Stimulated activated CD4-positive, alpha-beta T cell treated with anti-CD3 and anti-CD28 coated beads, TNF-alpha, amount 100 ng/mL, for 1 hour (primary cell): ENCODE data around the gene CNDP2.

Source experiments
- DNase-seq, 3 donors: peaks; one replicate each; pipeline ENCODE4 v3.0.0-alpha.2; 2020; ENCODE audit warnings: low read depth in 3 of 3, low spot score in 1 of 3

Gene CNDP2

DNA sequence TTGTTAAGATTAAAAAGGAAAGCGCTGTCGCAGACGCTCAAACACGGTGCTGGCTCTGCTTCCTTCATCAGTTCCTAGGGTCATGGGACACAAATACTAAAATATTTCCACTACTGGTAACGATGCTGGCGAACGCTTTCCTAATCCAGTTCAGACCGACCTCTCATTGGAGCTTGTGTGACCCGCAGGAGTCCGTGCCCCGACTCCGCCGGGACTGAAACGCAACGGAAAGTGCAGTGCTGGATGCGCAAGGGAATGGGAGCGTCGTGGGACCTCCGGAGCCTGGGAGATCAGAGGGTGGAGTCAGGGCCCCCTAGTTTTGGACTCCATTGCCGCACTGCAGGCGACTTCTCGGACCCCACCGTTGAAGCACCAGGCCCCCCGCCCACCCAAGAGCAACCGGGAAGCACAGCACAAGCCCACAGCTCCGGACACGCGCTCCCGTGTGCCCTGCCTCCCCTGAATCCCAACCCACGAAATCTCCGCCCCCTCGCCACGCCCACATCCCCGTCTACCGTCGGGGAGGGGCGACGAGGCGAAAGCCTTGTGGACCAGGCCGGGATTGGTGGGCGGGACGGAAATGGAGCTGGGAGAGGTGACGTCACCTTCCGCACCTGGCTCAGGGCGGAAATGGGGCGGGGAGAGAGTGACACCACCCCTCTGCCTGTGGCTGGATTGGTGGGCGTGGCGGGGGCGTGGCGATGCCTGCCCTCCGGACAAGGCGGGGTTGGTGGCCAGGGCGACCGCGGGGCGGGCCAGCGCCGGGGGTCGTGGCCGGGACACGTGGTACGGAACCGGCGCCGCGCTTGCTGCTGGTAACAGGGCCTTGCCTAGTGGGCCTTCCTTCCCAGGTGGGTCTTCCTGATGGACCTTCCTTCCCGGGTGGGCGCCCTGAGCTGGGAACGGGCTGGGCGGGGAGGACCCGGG, at the start of gene CNDP2:
CNDP2 (plus strand) TSS at position 783 of the 927 bp plus-strand sequence. CDS start 3,611 bp downstream, outside the sequence.
- peak; percentile 94 to 97 (median 96) for DNase-seq

DNA sequence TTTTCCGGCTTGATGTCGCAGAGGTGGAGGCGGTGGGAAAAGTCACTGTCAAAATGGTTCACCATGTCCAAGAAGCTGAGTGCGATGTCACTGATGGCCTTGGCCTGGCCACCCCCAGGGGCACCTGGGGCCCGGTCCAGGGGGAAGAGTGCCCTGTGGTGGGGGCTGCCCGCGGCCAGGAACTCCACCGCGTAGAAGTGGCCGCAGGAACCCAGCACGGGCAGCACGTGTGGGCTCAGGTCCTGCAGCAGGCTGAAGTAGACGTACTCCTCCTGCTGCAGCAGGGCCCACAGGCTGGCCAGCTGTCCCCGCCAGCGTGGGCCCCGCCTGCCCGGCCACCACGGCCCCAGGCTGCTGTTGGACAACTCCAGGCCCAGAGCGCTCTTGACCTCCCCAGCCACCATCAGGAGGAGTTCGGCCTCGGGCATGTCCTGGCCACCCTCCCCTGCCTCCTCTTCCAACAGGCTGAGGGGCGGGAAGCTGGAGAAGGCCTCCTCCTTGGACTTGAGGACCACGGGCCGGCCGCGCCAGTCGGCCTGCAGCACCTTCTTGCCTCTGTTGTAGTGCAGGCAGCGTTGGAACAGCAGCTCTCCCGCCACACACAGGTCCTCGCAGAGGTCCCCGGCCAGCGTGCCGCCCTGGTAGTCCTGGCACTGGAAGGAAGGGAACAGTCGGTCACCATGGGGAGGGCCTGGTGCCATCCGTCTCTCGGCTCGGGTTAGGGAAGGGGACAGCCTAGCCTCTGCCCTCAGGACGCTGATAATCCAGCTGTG, 49.3 kb upstream of the CNDP2 start:
- DNase-seq, result no peak

DNA sequence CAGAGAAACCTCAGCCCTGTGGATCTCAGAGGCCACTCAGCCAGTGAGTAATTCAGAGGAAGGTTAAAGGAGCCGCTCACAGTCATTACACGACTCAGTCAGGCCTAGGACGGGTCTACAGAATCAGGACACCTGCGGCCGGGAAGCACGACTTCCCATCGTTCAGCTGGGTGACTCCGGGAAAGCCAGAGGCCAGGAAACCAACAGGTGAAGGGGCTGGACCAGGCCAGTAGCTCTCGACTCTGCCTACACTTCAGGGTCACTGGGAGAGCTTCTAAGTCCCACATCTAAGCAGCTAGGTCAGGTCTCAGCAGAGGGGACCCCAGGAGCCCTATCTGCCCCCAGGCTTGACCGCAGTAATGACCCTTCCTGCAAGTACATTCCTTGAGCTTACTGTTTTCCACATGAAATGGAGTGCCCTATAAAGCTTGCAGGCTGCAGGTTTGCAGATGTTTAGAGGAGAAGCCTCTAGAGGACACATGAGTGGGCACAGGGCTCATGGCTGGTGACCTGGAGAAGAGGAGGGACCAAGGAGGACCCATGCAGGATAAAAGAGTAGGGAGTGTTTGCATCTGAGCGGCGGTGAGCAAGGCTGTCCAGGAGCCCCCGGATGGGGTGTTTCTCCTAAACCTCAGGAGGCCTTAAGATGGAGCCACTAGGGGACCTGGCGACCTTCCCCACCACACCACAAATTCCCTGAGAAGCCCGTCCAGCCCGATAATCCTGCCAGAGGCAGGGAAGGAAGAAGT, 48.6 kb upstream of the CNDP2 start:
- no peak for DNase-seq

DNA sequence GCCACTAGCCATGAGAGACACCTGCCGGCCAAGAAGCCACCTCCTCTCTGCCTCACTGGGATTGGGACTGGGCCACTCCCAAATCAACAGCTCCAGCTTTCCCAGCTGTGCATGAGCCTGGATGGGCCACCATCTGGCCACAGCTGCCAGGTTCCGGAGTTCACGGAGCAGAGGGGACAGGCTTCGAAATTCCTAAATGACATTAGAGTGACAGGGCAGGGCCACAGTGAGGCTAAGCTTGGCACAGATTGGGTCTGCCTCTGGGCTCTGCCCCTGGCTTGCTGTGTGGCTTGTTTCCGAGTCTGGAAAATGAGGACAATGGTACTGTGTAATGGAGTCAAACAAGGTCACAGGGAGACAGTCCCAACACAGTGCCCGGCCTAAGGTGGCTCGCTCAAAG, 45.5 kb upstream of the CNDP2 start:
- no peak for DNase-seq

DNA sequence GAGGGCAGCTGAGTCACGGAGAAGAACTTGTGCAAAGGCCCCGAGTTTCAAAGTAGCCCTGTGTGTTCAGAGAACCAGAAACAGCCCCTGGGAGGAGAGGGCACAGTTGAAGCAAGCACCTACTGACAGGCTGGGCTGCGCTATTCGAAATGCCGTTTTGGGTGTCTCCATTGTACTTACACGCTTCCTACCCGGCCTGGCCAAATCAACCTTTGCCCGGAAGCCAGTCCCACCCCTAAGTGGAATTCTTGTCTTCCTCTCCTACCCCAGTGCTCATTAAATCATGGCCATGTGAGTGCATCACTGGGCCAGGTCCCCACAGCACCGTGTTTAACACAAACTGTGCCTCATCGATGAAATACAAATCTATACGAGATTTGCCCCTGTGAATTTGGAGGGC, 45.0 kb upstream of the CNDP2 start:
- DNase-seq, result no peak

DNA sequence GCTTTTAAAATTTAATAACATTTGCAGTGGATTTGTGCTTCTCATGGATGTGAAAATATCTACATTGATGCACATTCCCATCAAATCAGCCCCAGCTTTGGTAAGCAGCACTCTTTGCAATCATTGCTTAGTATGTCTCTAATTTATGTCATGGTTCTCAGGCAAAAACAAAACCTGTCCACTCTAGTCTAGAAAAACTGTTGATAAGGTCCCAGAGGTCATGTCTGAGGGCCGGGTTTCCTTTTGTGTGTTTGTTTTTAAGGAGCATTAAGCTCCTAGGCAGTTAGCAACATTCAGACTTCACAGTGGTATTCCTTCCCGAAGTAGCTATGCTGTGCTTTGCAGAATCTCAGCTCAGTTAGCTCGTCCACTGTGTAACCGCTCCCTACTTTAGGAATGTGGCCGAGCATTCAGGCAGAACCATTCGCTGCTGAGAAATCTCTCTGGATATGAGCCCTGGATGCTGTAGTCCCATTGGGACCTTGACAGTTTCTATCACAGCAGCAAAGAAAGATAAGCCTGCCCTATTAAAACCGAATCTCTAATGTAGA, 43.1 kb upstream of the CNDP2 start:
- DNase-seq, result no peak

DNA sequence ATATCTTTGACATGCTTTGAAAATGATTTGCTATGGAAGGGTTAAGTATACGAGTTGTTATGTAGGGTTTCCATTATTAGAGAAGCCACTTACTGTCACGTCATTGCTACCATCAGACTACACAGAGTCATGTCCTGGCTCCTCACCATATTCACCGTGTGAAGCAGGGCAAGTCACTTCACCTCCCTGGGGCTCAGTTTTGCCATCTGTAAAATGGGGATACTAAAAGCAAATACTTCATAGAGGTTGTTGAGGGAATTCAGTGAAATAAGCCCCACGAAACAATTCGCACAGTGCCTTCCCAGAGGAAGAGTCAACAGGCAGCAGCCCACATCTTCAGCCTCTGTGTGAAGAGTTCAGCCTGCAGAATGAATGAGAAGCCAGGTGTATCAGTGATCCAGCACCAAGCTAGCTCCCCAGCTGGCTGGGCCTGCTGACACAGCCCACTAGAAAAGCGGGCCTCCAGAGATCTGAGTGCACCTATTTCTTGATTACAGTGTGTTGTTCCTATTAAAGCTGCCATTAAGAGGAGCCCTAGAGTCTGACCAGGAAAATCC, 42.4 kb upstream of the CNDP2 start:
- DNase-seq, result no peak

DNA sequence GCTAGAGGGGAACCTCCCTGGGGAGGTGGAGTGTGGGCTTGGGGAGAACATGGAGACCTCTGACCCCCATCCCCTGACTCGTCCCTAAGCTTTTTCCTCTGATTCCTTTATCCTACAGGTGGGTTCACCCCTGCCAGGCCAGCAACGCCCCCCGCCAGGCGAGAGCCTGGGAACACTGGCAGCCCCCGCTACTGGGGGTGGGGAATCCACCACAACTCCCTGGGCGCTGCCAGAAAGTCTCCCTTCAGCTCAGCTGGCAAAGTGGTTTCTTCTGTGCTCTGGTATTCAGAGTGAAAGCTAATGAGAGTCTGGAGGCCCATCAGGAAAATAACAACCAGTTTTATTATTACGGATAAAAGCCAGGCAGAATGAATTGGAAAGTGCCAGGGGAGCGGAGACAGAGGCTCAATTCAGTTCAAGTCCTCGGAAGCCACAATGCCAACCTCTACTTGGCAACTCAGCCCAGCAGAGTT, 41.8 kb upstream of the CNDP2 start:
- no peak for DNase-seq

DNA sequence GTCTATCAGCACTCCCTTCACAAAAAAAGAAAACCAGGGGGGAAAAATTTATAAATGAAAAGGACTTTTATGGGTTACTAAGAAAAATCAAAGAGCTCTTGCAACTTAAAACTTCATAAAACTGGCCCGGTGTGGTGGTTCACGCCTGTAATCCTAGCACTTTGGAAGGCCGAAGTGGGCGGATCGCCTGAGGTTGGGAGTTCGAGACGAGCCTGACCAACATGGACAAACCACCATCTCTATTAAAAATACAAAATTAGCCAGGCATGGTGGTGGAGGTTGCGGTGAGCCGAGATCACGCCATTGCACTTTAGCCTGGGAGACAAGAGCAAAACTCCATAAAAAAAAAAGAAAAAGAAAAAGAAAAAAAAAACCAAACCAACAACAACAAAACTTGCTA, 40.8 kb upstream of the CNDP2 start:
- DNase-seq, result no peak

DNA sequence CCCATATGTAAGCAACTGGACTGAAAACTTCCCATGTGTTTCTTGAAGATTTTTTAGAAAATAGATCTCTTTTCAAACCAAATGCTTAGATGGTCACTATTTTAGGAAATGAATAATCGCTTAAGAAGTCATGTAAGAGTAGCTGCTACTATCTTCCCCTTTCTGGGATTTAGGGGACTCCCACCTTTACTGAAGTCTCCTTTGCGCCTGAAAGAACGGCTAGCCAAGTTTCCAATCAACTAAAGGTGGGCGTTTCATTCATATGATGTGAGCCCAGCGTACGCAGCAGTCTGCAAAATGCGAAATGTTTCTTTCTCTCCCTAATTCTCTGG, 40.2 kb upstream of the CNDP2 start:
- DNase-seq, result no peak

DNA sequence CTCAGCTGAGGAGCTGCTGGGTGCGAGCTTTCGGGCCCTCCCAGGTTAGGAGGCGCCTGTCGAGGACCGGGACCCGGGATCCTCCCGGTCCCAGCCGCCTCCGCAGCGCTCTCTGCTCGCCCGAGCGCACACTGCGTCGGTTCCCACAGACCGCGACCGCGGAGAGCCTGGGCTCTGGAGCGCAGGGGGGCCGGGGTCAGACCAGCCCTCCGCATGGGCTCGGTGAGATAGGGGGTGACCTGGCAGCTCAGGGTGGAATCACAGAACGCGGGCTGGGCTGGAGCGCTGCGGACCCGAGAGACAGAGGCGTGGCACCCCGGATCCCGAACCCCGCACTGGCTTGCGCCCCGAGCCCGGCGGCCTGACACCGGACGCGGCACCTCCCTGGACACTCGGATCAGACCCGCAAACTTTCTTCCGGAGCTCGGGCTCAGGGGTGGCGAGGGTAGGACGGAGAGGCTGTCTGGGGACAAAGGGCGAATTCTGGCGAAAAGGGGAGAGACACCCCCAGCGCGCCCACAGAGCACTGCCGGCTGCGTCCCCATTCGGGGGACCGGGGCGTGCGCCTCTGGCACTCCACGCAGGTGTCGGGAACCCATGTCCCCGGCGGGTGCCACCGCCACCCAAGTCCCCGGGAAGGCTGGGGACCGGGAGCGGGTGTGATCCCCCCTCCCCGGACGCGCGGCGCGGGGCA, 39.7 kb upstream of the CNDP2 start:
- DNase-seq, result no peak

DNA sequence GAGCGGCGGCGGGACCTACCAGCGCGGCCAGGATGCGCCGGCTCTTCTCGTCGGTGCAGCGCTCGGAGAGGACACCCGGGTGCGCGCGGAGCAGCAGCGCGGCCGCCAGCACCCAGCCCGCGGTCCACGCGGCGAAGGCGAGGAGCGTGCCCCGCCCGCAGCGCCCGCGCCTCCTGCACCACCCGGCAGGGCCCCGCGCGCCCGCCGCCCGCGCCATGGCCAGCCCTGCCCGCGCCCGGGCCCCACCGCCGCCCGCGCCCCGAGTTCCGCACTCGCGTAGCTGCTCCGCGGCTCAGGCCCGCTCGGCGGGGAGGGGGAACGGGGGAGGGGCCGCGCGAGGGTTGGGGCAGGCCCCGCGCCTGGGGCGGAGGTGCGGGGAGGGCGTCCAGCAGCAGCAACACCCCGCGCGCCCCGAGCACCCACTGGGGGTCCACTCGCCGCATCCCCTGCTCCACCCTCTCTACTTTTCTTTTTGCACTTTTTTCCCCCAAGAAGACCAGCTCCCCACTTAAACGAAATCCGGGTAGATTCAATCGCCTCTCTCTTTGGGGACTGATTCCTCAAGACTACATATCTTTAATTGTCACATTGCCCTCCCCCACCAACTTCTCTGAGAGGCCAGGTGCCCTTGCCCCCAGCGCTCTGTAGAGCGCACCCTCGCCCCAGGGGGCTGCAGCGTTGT, 39.0 kb upstream of the CNDP2 start, which contains the start of gene DIPK1C:
DIPK1C (minus strand) TSS at position 266 of the 682 bp plus-strand sequence; CDS start at position 217, 49 bp downstream.
- DNase-seq, result no peak

DNA sequence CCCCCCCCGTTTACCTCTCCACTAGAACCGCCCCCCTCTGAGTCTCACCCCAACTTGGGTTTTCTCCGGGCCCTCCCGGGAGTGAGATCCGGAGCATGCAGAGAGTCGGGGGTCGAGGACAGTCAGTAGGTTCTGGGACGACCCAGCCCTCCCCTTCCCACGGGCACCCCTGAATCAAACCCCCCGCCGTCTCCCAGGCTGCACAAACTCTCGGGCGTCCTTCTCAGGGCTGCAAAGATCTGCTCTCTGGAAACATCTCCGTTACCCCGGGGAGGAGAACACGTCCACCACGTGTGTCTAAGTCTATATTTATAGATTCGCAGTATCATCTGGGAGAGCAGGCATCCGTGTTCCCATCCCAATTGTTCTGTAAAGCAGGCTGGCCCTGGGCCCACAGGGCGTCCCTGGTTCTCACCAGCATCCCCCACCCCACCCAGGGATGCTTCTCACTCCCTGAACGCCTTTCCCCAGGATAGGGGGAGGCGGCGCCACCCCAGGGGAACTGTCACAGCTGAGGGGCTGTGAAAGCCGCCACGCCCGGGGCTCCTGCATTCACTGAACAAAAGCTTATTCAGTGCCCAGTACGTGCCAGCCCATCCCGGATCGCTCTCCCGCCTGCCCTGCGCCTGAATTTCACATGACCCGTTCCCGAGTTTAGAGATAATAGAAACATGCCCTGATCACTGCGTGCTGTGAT, 38.3 kb upstream of the CNDP2 start:
- DNase-seq, result no peak

DNA sequence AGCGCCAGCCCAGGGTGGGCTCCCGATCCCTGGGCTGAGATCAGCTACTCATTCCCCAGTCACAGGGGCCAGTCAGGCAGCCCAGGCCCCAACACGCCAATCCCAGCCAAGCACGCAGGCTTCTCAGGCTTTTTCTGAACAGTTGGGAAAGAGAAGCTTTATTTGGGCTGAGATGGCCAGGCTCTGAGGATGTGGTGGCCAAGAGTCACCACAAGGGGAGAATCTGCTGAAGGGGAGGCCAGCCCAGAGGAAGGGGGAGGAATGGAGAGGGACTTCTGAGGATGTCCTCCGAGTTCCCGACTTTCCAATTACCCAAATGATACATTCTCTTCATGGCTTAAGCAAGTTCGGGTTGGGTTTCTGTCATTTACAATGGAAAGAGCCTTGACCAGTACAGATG, 36.3 kb upstream of the CNDP2 start:
- DNase-seq, result no peak

DNA sequence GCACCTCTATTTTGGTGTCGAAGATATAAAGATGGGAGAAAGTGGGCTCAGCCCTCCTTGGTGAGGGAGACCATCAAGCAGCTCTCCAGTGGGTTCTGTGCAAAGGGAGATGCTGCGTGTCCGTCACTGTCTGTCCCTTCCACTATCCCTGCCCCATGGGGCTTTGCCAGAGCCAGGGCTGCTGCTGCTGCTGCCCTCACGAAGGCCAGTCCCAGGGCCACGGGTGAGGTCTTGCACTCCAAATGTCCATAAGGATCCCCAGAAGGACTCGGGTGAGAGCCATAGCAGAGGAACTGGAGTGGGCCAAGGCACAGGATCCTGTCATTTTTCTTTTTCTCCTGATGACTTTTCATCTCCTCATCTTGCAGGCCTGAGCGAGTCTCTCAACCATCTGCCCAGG, 35.3 kb upstream of the CNDP2 start:
- DNase-seq, result no peak

DNA sequence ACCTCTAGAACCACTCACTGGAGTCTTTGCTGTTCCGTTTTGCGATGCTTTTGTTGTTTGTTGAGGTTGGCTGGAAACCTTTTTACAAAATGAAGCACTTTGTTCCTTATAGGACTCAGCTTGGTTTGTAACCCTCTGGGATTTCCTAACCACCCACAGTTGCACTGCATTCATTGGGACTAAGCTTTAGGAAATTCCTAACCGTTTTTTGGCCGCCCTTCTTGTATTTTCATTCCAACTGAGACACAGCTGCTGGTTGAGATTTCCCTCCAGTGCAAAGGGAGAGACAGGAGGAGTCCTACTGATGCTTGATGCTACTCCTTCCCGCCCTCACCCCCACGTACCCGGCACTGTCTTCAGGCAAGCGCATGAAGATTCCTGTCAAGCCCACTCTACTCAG, 32.9 kb upstream of the CNDP2 start:
- no peak for DNase-seq

DNA sequence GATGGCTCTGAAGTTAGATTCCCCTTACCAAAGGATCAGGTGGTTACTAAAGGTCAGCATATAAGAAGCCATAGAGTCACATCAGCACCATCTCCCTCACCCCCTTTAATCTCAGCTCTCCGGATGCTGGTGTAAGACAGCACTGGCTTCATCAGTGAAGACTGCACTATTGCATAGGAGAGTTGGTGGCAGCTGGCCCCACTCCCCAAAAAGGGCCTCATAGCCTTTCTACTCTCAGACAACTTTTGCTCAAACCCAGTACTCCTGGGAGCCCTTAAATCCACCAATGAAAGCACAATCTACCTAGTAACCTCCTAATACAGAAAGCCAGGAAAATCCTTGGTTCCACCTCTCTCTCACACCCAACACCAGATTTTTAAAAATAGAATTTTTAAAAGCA, 32.2 kb upstream of the CNDP2 start:
- no peak for DNase-seq

DNA sequence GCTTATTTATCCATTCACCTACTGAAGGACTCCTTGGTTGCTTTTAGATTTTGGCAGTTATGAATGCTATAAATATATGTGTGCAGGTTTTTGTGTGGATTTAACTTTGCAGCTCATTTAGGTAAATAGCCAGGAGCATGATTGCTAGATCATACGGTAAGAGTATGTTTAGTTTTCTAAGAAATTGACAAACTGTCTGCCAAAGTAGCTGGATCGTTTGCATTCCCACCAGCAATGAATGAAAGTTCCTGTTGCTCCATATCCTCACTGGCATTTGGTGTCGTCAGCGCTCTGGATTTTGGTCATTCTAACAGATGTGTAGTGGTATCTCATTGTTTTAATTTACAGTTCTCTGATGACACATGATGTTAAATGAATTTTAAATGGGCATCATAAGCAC, 30.4 kb upstream of the CNDP2 start:
- no peak for DNase-seq

DNA sequence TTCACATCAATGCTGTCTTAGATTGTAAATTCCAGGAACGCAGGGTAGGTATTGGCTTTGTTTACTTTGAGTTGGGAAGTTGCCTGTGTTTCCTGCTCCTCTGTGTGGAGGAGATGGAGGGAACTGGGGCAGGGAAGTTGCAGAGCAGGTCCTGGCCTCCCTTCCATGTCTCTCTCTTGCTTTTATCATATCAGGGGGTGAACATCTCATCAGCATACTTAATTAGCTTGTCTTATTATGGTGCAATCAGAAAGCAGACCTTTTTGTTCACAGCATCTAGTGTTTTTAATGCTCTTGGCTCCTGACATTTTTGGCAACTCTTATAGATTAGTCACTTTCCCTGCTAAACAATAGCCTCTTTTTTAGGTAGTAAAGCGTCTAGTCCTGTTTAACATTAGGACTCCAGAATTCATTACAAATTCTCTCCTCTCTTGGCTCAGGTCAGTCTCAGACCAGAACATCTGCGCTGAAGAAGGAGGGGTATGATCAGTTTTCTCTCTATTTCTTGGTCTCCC, 27.6 kb upstream of the CNDP2 start:
- no peak for DNase-seq
